H1 (cell line): ENCODE results near the gene AKIRIN2. TPM values are rescaled to one million over a fixed set of nuclear protein-coding genes. Genes with fewer than 3 reads are reported as not detected.

Experiments used
- CHD2 ChIP-seq: IDR thresholded peaks from 2 replicates; pipeline ENCODE4 v1.6.1; 2012; ENCODE audit warnings: low read length, improper control_type of control experiment
- SP1 ChIP-seq: IDR thresholded peaks from 2 replicates; pipeline ENCODE4 v1.6.1; 2011; ENCODE audit warnings: low read depth, low read length
- polyA plus RNA-seq, 7 experiments: library from polyadenylated mRNA; depleted of rRNA in 3 of 7; stranded (reverse) in 5 of 7; unstranded in 2 of 7; fragments of >200 nt in 5 of 7; fragments of 200-250 nt in 2 of 7; gene quantifications; 1 replicate in 5 of 7; 2 replicates in 1 of 7; 4 replicates in 1 of 7; pipeline versions ENCODE4 v1.2.1 to v1.2.3, GENCODE V29; 2011 to 2013; ENCODE audit warnings: missing spikeins in 2 of 7, mixed read lengths in 2 of 7
- total RNA-seq: library from RNA; stranded (reverse); fragmentation: NEBNext Ultra II Directional; extraction: Animal tissue kit (Norgen Biotek cat#: 25700); gene quantifications from 2 replicates; pipeline ENCODE4 v1.2.1, GENCODE V29; 2021
- TF ChIP-seq, protein P1 (sequence below): fragments of 300-600 bp; sonication (generic); IDR thresholded peaks from 2 replicates; pipeline ENCODE4 v1.7.1; 2012; ENCODE audit warnings: low read length, moderate library complexity, mild to moderate bottlenecking, inconsistent platforms; ENCODE audit not compliant: insufficient replicate concordance
- TF ChIP-seq, protein P2 (sequence below): IDR thresholded peaks from 2 replicates; pipeline ENCODE4 v1.6.1; 2011; ENCODE audit warnings: low read depth, mild to moderate bottlenecking, low read length; ENCODE audit not compliant: insufficient read depth
- TF ChIP-seq, protein P3 (sequence below): IDR thresholded peaks from 2 replicates; pipeline ENCODE4 v1.6.1; 2012; ENCODE audit warnings: inconsistent platforms

The AKIRIN2 gene
- total and polyA plus RNA-seq, 2 of the 8 experiments (the other 6 are each of a cell fraction or from before 2014, with no cell fraction given), result 35.6 to 75.3 TPM

DNA sequence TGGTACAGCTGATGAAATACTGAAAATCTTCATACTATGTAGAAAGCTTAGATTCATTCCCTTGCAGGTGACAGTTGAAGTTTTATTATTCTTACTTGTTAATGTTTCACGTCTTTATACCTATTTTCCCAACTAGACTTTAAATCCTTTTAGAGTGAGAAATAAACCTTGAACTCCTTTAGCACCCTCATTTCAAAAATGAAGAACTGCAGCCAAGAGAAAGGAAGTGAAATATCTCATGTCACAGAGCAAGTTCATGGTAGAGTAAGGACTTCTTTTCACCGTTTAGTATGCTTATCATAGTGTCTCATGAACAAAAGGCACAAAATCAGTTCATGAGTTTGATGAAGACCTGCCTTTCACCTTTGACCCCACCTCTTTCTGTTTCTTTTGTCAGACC is 73.6 kb downstream of the AKIRIN2 start (continued):
- TF ChIP-seq, protein P1, sequence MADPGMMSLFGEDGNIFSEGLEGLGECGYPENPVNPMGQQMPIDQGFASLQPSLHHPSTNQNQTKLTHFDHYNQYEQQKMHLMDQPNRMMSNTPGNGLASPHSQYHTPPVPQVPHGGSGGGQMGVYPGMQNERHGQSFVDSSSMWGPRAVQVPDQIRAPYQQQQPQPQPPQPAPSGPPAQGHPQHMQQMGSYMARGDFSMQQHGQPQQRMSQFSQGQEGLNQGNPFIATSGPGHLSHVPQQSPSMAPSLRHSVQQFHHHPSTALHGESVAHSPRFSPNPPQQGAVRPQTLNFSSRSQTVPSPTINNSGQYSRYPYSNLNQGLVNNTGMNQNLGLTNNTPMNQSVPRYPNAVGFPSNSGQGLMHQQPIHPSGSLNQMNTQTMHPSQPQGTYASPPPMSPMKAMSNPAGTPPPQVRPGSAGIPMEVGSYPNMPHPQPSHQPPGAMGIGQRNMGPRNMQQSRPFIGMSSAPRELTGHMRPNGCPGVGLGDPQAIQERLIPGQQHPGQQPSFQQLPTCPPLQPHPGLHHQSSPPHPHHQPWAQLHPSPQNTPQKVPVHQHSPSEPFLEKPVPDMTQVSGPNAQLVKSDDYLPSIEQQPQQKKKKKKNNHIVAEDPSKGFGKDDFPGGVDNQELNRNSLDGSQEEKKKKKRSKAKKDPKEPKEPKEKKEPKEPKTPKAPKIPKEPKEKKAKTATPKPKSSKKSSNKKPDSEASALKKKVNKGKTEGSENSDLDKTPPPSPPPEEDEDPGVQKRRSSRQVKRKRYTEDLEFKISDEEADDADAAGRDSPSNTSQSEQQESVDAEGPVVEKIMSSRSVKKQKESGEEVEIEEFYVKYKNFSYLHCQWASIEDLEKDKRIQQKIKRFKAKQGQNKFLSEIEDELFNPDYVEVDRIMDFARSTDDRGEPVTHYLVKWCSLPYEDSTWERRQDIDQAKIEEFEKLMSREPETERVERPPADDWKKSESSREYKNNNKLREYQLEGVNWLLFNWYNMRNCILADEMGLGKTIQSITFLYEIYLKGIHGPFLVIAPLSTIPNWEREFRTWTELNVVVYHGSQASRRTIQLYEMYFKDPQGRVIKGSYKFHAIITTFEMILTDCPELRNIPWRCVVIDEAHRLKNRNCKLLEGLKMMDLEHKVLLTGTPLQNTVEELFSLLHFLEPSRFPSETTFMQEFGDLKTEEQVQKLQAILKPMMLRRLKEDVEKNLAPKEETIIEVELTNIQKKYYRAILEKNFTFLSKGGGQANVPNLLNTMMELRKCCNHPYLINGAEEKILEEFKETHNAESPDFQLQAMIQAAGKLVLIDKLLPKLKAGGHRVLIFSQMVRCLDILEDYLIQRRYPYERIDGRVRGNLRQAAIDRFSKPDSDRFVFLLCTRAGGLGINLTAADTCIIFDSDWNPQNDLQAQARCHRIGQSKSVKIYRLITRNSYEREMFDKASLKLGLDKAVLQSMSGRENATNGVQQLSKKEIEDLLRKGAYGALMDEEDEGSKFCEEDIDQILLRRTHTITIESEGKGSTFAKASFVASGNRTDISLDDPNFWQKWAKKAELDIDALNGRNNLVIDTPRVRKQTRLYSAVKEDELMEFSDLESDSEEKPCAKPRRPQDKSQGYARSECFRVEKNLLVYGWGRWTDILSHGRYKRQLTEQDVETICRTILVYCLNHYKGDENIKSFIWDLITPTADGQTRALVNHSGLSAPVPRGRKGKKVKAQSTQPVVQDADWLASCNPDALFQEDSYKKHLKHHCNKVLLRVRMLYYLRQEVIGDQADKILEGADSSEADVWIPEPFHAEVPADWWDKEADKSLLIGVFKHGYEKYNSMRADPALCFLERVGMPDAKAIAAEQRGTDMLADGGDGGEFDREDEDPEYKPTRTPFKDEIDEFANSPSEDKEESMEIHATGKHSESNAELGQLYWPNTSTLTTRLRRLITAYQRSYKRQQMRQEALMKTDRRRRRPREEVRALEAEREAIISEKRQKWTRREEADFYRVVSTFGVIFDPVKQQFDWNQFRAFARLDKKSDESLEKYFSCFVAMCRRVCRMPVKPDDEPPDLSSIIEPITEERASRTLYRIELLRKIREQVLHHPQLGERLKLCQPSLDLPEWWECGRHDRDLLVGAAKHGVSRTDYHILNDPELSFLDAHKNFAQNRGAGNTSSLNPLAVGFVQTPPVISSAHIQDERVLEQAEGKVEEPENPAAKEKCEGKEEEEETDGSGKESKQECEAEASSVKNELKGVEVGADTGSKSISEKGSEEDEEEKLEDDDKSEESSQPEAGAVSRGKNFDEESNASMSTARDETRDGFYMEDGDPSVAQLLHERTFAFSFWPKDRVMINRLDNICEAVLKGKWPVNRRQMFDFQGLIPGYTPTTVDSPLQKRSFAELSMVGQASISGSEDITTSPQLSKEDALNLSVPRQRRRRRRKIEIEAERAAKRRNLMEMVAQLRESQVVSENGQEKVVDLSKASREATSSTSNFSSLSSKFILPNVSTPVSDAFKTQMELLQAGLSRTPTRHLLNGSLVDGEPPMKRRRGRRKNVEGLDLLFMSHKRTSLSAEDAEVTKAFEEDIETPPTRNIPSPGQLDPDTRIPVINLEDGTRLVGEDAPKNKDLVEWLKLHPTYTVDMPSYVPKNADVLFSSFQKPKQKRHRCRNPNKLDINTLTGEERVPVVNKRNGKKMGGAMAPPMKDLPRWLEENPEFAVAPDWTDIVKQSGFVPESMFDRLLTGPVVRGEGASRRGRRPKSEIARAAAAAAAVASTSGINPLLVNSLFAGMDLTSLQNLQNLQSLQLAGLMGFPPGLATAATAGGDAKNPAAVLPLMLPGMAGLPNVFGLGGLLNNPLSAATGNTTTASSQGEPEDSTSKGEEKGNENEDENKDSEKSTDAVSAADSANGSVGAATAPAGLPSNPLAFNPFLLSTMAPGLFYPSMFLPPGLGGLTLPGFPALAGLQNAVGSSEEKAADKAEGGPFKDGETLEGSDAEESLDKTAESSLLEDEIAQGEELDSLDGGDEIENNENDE, result no peak
- no peak for TF ChIP-seq SP1
- TF ChIP-seq, protein P2, sequence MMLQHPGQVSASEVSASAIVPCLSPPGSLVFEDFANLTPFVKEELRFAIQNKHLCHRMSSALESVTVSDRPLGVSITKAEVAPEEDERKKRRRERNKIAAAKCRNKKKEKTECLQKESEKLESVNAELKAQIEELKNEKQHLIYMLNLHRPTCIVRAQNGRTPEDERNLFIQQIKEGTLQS, result no peak
- TF ChIP-seq CHD2, result no peak
- TF ChIP-seq, protein P3, sequence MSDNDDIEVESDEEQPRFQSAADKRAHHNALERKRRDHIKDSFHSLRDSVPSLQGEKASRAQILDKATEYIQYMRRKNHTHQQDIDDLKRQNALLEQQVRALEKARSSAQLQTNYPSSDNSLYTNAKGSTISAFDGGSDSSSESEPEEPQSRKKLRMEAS, result no peak
